Heart right ventricle (tissue), 16 donors: ENCODE data around the gene PBXIP1. TPM values are rescaled to one million over a fixed set of nuclear protein-coding genes. Genes with fewer than 3 reads are reported as not detected.

ENCODE experiments used
- ATAC-seq, 8 donors: fragments of 200-7000 bp; cut with Tn5 transposase; one replicate each; pipeline ENCODE4 v1.9.1; 2020; ENCODE audit warnings: mild to moderate bottlenecking in 8 of 8, moderate library complexity in 8 of 8, moderate number of reproducible peaks in 1 of 8
- DNase-seq, 2 donors: peaks; one replicate each; pipeline ENCODE4 v3.0.0-alpha.2; 2020
- H3K27ac ChIP-seq, 10 donors: fragments of 200-600 bp; sonication (generic) in 2 of 10; one replicate each; pipeline versions ENCODE4 v1.5.0 to v1.8.0; 2020 to 2022; ENCODE audit warnings: mild to moderate bottlenecking in 3 of 10
- H3K27me3 ChIP-seq, 7 donors: fragments of 200-600 bp; one replicate each; pipeline ENCODE4 v1.8.0; 2021 to 2022; ENCODE audit warnings: mild to moderate bottlenecking in 2 of 7
- H3K36me3 ChIP-seq, 9 donors: fragments of 200-600 bp; sonication (generic) in 1 of 9; one replicate each; pipeline versions ENCODE4 v1.5.0 to v1.8.0; 2020 to 2022; ENCODE audit warnings: mild to moderate bottlenecking in 2 of 9
- H3K4me1 ChIP-seq, 9 donors: fragments of 200-600 bp; sonication (generic) in 1 of 9; one replicate each; pipeline versions ENCODE4 v1.5.0 to v1.8.0; 2020 to 2022; ENCODE audit warnings: mild to moderate bottlenecking in 4 of 9
- H3K4me3 ChIP-seq, 10 donors: fragments of 200-600 bp; sonication (generic) in 2 of 10; one replicate each; pipeline versions ENCODE4 v1.5.0 to v1.8.0; 2020 to 2022; ENCODE audit warnings: mild to moderate bottlenecking in 7 of 10, moderate library complexity in 2 of 10
- H3K9me3 ChIP-seq, 11 donors: fragments of 200-600 bp in 10 of 11; sonication (generic) in 2 of 11; one replicate each; pipeline versions ENCODE4 v1.5.0 to v1.8.0; 2013 to 2022; ENCODE audit warnings: mild to moderate bottlenecking in 2 of 11, control low read depth in 1 of 11, moderate library complexity in 1 of 11
- CTCF ChIP-seq, 9 donors: fragments of 200-600 bp; sonication (generic) in 2 of 9; IDR thresholded peaks; one replicate each; pipeline versions ENCODE4 v1.5.0 to v1.8.0; 2021 to 2022; ENCODE audit warnings: antibody characterized with exemption in 9 of 9, mild to moderate bottlenecking in 5 of 9, moderate library complexity in 1 of 9
- WGBS, 2 donors: extraction: QIAGEN DNeasy Blood & Tissue Kit; methylation state at CpG; one replicate each; pipeline ENCODE4 v1.1.7; 2013; ENCODE audit warnings: inconsistent platforms in 1 of 2; 5-methylcytosine and 5-hydroxymethylcytosine counted together
- intact Hi-C, 10 donors: fragments of 100-400 bp; cut with DNase I; formaldehyde crosslinking; loops; one replicate each; pipeline versions ENCODE4 v1.11.1 to v1.14.2; 2022
- polyA plus RNA-seq, 2 donors: library from polyadenylated mRNA; stranded (reverse); fragments of 200-250 nt; gene quantifications; one replicate each; pipeline ENCODE4 v1.2.3, GENCODE V29; 2013
- total RNA-seq, 10 donors: library from RNA; stranded (reverse); fragmentation: NEBNext Ultra II Directional in 3 of 10; extraction: Animal tissue kit (Norgen Biotek cat#: 25700) in 3 of 10; gene quantifications; one replicate each; pipeline versions ENCODE4 v1.2.1 to v1.2.4, GENCODE V29; 2021 to 2023
- donor health status: Arrhythmogenic right ventricular cardiomyopathy.
- donor health status: ischemic (EF 13 %, LVEDD 7.1; RV severe dilation, severe dysfunction).
- donor health status: healthy with polysubstance abuse.
- donor health status: DM: no; HTN: yes; CAD: no.
- donor health status: DM: no; HTN: no; CAD: no.
- donor health status: ischemic (EF 25% LVEDD 6.9; RV normal size, moderate dysfunction).
- donor health status: ischemic (EF 25% LVEDD 5.7; RV mildly dilated, moderate dysfunction).
- donor health status: healthy.
- donor health status: DM: yes; HTN: yes; CAD: no.
- donor health status: Ischemic cardiomyopathy.
- donor health status: ischemic (EF 35%, LVEDD 5.7; RV mildly dilated, moderate dysfunction).
- donor health status: nonischemic (EF 11% LVEDD 7.7; RV severe dilation, severe dysfunction).
- donor health status: DM: yes; HTN: yes; CAD: no.
- donor health status: PGD.
- donor health status: ischemic (EF 29% LVEDD 5.4; RV normal size, mild dysfunction).
- donor health status: nonischemic (EF 23%, LVEDD 6.1; RV moderate dilation, normal function).

The PBXIP1 gene
- total and polyA plus RNA-seq, 12 donors, result 25.4 to 75.0 (median 46.0) TPM

- WGBS, 2 donors, result 0% methylated on average over 22 to 32 of the region's 35 CpGs
- Histone ChIP-seq H3K27me3 (no peaks in the 10 kb centered on the region), H3K27ac (peak within 1 kb of the TSS; percentile 92 to 98 (median 96)), H3K4me3 (peak within 1 kb of the TSS; percentile 50 to 97 (median 91)), H3K9me3 (no peaks in the 10 kb centered on the region), H3K4me1 (peaks cover 31 to 71% (median 58%) of the 10 kb centered on the region in 9 donors), H3K36me3 (no peaks in the 10 kb centered on the region)
- DNase-seq (peak in 1 of 2 donors; percentile 55), ATAC-seq (peak in 7 of 8 donors; percentile 0 to 16 (median 4))
- intact Hi-C loops, result loop anchor here in 3 of 10 donors (5.0 to 10.0 kb wide), 3 partner anchors 40 to 62 kb away; partner anchors contain the start of genes ADAM15 (in 1 of the 3), EFNA4 (in 1 of the 3) and PYGO2 (in 1 of the 3)
- TF ChIP-seq CTCF (IDR thresholded peaks at IDR 0.05), result no peak
These were observed 46.7 kb upstream of the PBXIP1 start, which contains the start of gene ZBTB7B for GRCh38 chr1:155002464-155003226. Gene ZBTB7B, plus strand, starts transcription at chr1:155002802. Its CDS starts 11,859 bp downstream, at chr1:155014661.

- Histone ChIP-seq H3K27ac (peak overlapping the region; percentile 80 to 98 (median 95)), H3K4me3 (peak overlapping the region; percentile 50 to 97 (median 91)), H3K36me3 (no peaks in the 10 kb centered on the region), H3K9me3 (no peaks in the 10 kb centered on the region), H3K4me1 (peaks cover 28 to 70% (median 50%) of the 10 kb centered on the region in 9 donors), H3K27me3 (no peaks in the 10 kb centered on the region)
- DNase-seq (peak; percentile 100), ATAC-seq (peak; percentile 80 to 92 (median 86))
- peak in 7 of 9 donors; percentile 14 to 64 (median 49) for TF ChIP-seq CTCF (IDR thresholded peaks at IDR 0.05)
- intact Hi-C loops, result loop anchor here in 5 of 10 donors (1.0 to 10.0 kb wide), 5 partner anchors 15 to 63 kb away; partner anchors contain the start of genes CKS1B (in 3 of the 5), ADAM15 (in 1 of the 5), EFNA4 (in 1 of the 5) and PYGO2 (in 1 of the 5)
- 1 to 2% methylated on average over 37 to 38 of the region's 38 CpGs for WGBS, 2 donors
These were observed 46.0 kb upstream of the PBXIP1 start for GRCh38 chr1:155001675-155002463.

- intact Hi-C loops, result loop anchor here in 5 of 10 donors (1.0 to 10.0 kb wide), 5 partner anchors 16 to 63 kb away; partner anchors contain the start of genes CKS1B (in 3 of the 5), ADAM15 (in 1 of the 5), EFNA4 (in 1 of the 5) and PYGO2 (in 1 of the 5)
- no peak for TF ChIP-seq CTCF (IDR thresholded peaks at IDR 0.05)
- H3K27me3 ChIP-seq, result no peaks in the 10 kb centered on the region
- no peaks in the 10 kb centered on the region for H3K9me3 ChIP-seq
- H3K4me3 ChIP-seq, result peak overlapping the region; percentile 50 to 97 (median 91)
- 1% methylated on average over 11 of the region's 11 CpGs for WGBS, 2 donors
- no peak for ATAC-seq
- peak overlapping the region; percentile 80 to 98 (median 95) for H3K27ac ChIP-seq
- peaks cover 25 to 64% (median 45%) of the 10 kb centered on the region in 9 donors for H3K4me1 ChIP-seq
- DNase-seq, result no peak
- H3K36me3 ChIP-seq, result no peaks in the 10 kb centered on the region
These were observed 45.5 kb upstream of the PBXIP1 start for GRCh38 chr1:155001425-155001674.
